Measurements from ENCODE around the gene HSPB1. TPM values are rescaled to one million over a fixed set of nuclear protein-coding genes. Genes with fewer than 3 reads are reported as not detected.

The HSPB1 gene
- total RNA-seq, 1 donor from 2014 or later, result 118 TPM

DNA sequence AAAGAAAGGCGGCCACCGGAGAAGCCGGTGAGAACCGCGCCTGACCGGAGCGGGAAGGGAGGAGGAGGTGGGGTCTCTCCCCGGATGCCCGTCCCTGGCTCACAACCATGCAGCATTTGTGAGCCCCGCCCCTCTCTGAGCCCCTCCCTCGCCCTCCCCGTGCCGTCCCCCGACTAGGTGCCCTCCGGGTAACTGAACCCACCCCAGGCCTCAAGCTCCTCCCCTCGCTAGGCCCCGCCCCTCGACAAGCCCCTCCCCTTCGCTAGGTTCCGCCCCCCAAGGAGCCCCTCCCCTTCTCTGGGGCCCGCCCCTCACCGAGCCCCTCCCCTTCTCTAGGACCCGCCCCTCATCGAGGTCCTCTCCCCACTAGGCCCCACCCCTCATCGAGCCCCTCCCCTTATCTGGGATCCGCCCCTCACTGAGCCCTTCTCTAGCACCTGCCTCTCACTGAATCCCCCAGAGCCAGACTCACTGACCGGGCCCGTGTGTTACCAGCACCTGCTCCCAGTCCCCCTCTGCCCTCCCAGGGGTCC, 42.2 kb upstream of the HSPB1 start:
- peaks cover 35% of the 10 kb centered on the region for H3K27me3 Mint-ChIP-seq
- H3K9me3 Mint-ChIP-seq (ENCODE audit: low read depth), result no peaks in the 10 kb centered on the region
- TF ChIP-seq CTCF (IDR thresholded peaks at IDR 0.05; ENCODE audit: unreplicated experiment), result no peak
- DNase-seq (ENCODE audit: low spot score, unreplicated experiment), result peak; percentile 50
- peaks cover 2% of the 10 kb centered on the region for H3K4me1 Mint-ChIP-seq (ENCODE audit: low read depth)
- H3K36me3 Mint-ChIP-seq (ENCODE audit: insufficient read depth), result no peaks in the 10 kb centered on the region
- H3K4me3 Mint-ChIP-seq (ENCODE audit: low read depth), result no peak overlapping the region
- H3K27ac Mint-ChIP-seq, result no peak overlapping the region

- H3K36me3 Mint-ChIP-seq (ENCODE audit: insufficient read depth), result no peaks in the 10 kb centered on the region
- H3K4me3 Mint-ChIP-seq (ENCODE audit: low read depth), result no peak overlapping the region
- H3K4me1 Mint-ChIP-seq (ENCODE audit: low read depth), result peaks cover 2% of the 10 kb centered on the region
- no peak for DNase-seq (ENCODE audit: low spot score, unreplicated experiment)
- no peaks in the 10 kb centered on the region for H3K9me3 Mint-ChIP-seq (ENCODE audit: low read depth)
- peaks cover 30% of the 10 kb centered on the region for H3K27me3 Mint-ChIP-seq
- H3K27ac Mint-ChIP-seq, result no peak overlapping the region
- no peak for TF ChIP-seq CTCF (IDR thresholded peaks at IDR 0.05; ENCODE audit: unreplicated experiment)
These were observed 41.1 kb upstream of the HSPB1 start for GRCh38 chr7:76261329-76261728.

DNA sequence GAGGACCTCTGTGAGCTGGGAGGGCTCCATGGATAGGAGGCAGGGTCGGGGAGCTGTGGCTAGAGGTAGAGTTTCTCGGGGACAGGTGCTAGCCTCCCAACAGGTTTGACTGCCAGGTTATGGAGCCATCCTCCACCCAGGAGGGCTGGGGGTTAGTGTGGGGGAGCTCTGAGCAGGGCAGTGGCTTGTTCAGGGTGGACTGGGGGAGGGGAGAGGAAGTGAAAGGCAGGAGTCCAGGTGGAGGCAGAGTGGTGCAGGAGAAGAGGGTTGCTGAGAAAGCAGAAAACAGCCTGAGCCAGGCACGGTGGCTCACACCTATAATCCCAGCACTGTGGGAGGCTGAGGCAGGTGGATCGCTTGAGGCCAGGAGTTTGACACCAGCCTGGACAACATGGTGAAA, 40.5 kb upstream of the HSPB1 start:
- Mint-ChIP-seq H3K4me3 (ENCODE audit: low read depth) (no peak overlapping the region), H3K9me3 (ENCODE audit: low read depth) (no peaks in the 10 kb centered on the region), H3K27ac (no peak overlapping the region), H3K4me1 (ENCODE audit: low read depth) (peaks cover 2% of the 10 kb centered on the region), H3K27me3 (peaks cover 33% of the 10 kb centered on the region), H3K36me3 (ENCODE audit: insufficient read depth) (no peaks in the 10 kb centered on the region)
- TF ChIP-seq CTCF (IDR thresholded peaks at IDR 0.05; ENCODE audit: unreplicated experiment), result no peak
- no peak for DNase-seq (ENCODE audit: low spot score, unreplicated experiment)

GRCh38 chr7:76262683-76263402, 39.6 kb upstream of the HSPB1 start:
- Mint-ChIP-seq H3K36me3 (ENCODE audit: insufficient read depth) (no peaks in the 10 kb centered on the region), H3K4me3 (ENCODE audit: low read depth) (no peak overlapping the region), H3K9me3 (ENCODE audit: low read depth) (no peaks in the 10 kb centered on the region), H3K27ac (no peak overlapping the region), H3K27me3 (peaks cover 30% of the 10 kb centered on the region), H3K4me1 (ENCODE audit: low read depth) (peaks cover 2% of the 10 kb centered on the region)
- DNase-seq (ENCODE audit: low spot score, unreplicated experiment), result peak; percentile 44
- TF ChIP-seq CTCF (IDR thresholded peaks at IDR 0.05; ENCODE audit: unreplicated experiment), result peak; percentile 86

GRCh38 chr7:76265299-76265698, 37.2 kb upstream of the HSPB1 start:
- H3K4me1 Mint-ChIP-seq (ENCODE audit: low read depth), result no peaks in the 10 kb centered on the region
- no peak for DNase-seq (ENCODE audit: low spot score, unreplicated experiment)
- H3K36me3 Mint-ChIP-seq (ENCODE audit: insufficient read depth), result no peaks in the 10 kb centered on the region
- H3K4me3 Mint-ChIP-seq (ENCODE audit: low read depth), result no peak overlapping the region
- no peak for TF ChIP-seq CTCF (IDR thresholded peaks at IDR 0.05; ENCODE audit: unreplicated experiment)
- H3K27ac Mint-ChIP-seq, result no peak overlapping the region
- H3K27me3 Mint-ChIP-seq, result peaks cover 43% of the 10 kb centered on the region
- no peaks in the 10 kb centered on the region for H3K9me3 Mint-ChIP-seq (ENCODE audit: low read depth)
